ENCODE measurements around the gene ZNF740.

Gene ZNF740

DNA sequence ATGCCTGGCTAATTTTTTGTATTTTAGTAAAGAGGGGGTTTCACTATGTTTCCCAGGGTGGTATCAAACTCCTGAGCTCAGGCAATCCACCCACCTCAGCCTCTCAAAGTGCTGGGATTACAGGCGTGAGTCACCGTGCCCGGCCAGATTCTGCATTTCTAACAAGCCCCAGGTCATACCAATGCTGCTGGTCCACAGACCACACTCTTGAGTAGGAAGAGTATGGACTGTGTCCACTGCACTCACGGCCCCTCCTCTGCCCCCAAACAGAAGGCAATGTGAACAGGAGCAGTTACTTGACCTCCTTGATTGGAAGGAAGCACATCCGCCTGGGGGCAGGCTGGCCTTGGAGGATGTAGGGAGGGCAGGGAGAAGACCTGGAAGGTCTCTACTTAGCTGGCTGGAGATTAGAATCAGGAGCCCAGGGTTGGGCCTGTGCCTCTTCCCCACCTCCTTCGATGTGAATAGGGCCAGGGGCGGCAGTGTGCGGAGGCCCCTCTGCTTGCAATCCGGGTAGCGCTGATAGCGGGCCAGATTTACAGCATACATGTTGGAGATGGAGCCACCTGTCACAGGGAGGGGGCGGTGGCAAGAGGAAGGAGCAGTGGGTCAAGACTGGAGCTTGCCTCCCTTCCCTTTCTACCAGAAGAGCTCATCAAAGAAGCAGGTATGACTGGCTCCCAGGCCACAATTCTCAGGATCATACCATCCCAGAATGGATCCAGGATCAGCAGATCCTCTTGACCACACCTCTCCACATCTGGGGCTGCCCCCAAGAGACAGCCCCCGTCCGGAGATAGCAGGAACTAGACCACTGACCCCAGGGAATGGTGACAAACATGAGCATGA, 9.4 kb upstream of the ZNF740 start:
- DNase-seq (ENCODE audit: low read depth, low spot score), result no peak
- CTCF ChIA-PET, result interaction anchor here (0.9 to 13.4 kb wide), 4 partner anchors 9 to 72 kb away, joined by 3 to 148 read pairs (median 8); partner anchors contain the start of genes CSAD and ZNF740
- no peak overlapping the region for H3K4me3 ChIP-seq (ENCODE audit: low read depth, low read length)
- POLR2A ChIA-PET, result no interaction called here
- TF ChIP-seq, protein P1, sequence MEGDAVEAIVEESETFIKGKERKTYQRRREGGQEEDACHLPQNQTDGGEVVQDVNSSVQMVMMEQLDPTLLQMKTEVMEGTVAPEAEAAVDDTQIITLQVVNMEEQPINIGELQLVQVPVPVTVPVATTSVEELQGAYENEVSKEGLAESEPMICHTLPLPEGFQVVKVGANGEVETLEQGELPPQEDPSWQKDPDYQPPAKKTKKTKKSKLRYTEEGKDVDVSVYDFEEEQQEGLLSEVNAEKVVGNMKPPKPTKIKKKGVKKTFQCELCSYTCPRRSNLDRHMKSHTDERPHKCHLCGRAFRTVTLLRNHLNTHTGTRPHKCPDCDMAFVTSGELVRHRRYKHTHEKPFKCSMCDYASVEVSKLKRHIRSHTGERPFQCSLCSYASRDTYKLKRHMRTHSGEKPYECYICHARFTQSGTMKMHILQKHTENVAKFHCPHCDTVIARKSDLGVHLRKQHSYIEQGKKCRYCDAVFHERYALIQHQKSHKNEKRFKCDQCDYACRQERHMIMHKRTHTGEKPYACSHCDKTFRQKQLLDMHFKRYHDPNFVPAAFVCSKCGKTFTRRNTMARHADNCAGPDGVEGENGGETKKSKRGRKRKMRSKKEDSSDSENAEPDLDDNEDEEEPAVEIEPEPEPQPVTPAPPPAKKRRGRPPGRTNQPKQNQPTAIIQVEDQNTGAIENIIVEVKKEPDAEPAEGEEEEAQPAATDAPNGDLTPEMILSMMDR (IDR thresholded peaks at IDR 0.05; ENCODE audit: insufficient read depth, low read length, missing control alignments), result no peak

GRCh38 chr12:53171725-53172329, 8.7 kb upstream of the ZNF740 start:
- TF ChIP-seq, protein P1 (IDR thresholded peaks at IDR 0.05; ENCODE audit: insufficient read depth, low read length, missing control alignments), result no peak
- ChIA-PET POLR2A (interaction anchor here (0.7 kb wide), 1 partner anchor 8 kb away, joined by 3 read pairs; the partner anchor contains the start of gene ZNF740), CTCF (interaction anchor here (0.9 to 13.4 kb wide), 7 partner anchors 9 to 117 kb away, joined by 3 to 148 read pairs (median 5); partner anchors contain the start of genes CSAD and ZNF740)
- H3K4me3 ChIP-seq (ENCODE audit: low read depth, low read length), result no peak overlapping the region
- no peak for DNase-seq (ENCODE audit: low read depth, low spot score)

- no peak for DNase-seq (ENCODE audit: low read depth, low spot score)
- POLR2A ChIA-PET, result interaction anchor here (0.6 to 1.0 kb wide), 3 partner anchors 8 to 45 kb away, joined by 3 read pairs; partner anchors contain the start of gene ZNF740
- CTCF ChIA-PET, result interaction anchor here (1.0 to 13.4 kb wide), 7 partner anchors 9 to 149 kb away, joined by 3 to 148 read pairs (median 5); partner anchors contain the start of genes AAAS, CSAD and ZNF740
- H3K4me3 ChIP-seq (ENCODE audit: low read depth, low read length), result no peak overlapping the region
- TF ChIP-seq, protein P1 (IDR thresholded peaks at IDR 0.05; ENCODE audit: insufficient read depth, low read length, missing control alignments), result no peak
Observed at GRCh38 chr12:53172352-53172751, 8.2 kb upstream of the ZNF740 start.

DNA sequence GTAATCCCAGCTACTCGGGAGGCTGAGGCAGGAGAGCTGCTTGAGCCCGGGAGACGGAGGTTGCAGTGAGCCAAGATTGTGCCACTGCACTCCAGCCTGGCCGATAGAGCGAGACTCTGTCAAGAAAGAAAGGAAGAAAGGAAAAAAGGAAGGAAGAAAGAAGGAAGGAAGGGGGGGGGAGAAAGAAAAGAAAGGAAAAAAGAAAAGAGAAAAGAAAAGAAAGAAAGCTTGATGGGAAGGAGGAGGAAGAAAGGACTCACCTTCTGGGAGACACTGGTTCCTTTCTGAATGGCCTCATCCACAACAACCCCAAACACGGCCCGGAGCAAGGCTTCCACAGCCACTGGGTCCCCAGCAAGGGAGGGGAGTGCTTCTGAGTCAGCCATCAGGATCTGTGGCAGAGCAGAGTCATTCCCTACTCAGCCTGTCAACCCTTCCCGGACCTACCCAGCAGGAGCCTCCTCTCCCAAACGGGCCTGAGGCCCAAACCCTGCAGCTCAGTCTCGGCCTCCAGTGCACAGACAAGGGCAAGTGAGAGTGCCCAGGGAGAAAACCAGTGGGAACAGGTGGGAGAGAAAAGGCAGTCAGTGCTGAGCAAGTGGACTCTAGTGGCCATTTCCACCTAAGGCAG, 7.3 kb upstream of the ZNF740 start:
- TF ChIP-seq, protein P1 (IDR thresholded peaks at IDR 0.05; ENCODE audit: insufficient read depth, low read length, missing control alignments), result no peak
- POLR2A ChIA-PET, result interaction anchor here (0.7 to 1.0 kb wide), 2 partner anchors 11 to 94 kb away, joined by 3 read pairs; partner anchors contain the start of gene SPRYD3
- no peak for DNase-seq (ENCODE audit: low read depth, low spot score)
- no peak overlapping the region for H3K4me3 ChIP-seq (ENCODE audit: low read depth, low read length)
- CTCF ChIA-PET, result interaction anchor here (1.0 to 13.4 kb wide), 10 partner anchors 10 to 148 kb away, joined by 3 to 148 read pairs (median 4); partner anchors contain the start of gene AAAS

GRCh38 chr12:53174881-53175491, 5.5 kb upstream of the ZNF740 start:
- no peak overlapping the region for H3K4me3 ChIP-seq (ENCODE audit: low read depth, low read length)
- no peak for DNase-seq (ENCODE audit: low read depth, low spot score)
- CTCF ChIA-PET, result interaction anchor here (1.1 to 13.4 kb wide), 4 partner anchors 15 to 109 kb away, joined by 3 to 148 read pairs (median 4); no protein-coding TSS in a partner anchor
- POLR2A ChIA-PET, result no interaction called here
- TF ChIP-seq, protein P1 (IDR thresholded peaks at IDR 0.05; ENCODE audit: insufficient read depth, low read length, missing control alignments), result peak; percentile 7
